B cell (primary cell): Measurements from ENCODE around the gene NCOA3. TPM values are rescaled to one million over a fixed set of nuclear protein-coding genes. Genes with fewer than 3 reads are reported as not detected.

ENCODE experiments used
- ATAC-seq: fragments of 200-7000 bp; cut with Tn5 transposase; one replicate; pipeline ENCODE4 v1.10.0; 2021; ENCODE audit warnings: low read depth, mild to moderate bottlenecking, moderate number of reproducible peaks, moderate library complexity
- CTCF ChIA-PET: fragments of 350-600 bp; sonication (Branson Sonifier 250); formaldehyde crosslinking; loops from one replicate; lab custom pipeline; 2021; ENCODE audit warnings: antibody characterized with exemption, inconsistent platforms; lab: Charles Lee
- POLR2A ChIA-PET: fragments of 350-600 bp; sonication (Branson Sonifier 250); formaldehyde crosslinking; loops from one replicate; lab custom pipeline; 2021; ENCODE audit warnings: antibody characterized with exemption; lab: Charles Lee
- DNase-seq: peaks from one replicate; pipeline ENCODE4 v3.0.0; 2013
- H2AFZ ChIP-seq: 2 replicates; pipeline ENCODE4 v1.6.1; 2012; ENCODE audit warnings: mild to moderate bottlenecking, low read depth, low read length; ENCODE audit not compliant: insufficient read depth, poor library complexity, severe bottlenecking
- H3K27ac ChIP-seq, 2 donors: 1 replicate in 1 of 2; 2 replicates in 1 of 2; pipeline ENCODE4 v1.5.1; 2012 to 2013; ENCODE audit warnings: low read length in 2 of 2, mild to moderate bottlenecking in 2 of 2, moderate library complexity in 1 of 2
- H3K27me3 ChIP-seq, 4 experiments: fragments of 200-600 bp in 1 of 4; sonication (generic) in 1 of 4; replicated peaks in 1 of 4; 1 replicate in 2 of 4; 2 replicates in 2 of 4; pipeline versions ENCODE4 v1.6.1 to v1.7.0; 2013 to 2016; ENCODE audit warnings: low read length in 3 of 4, mild to moderate bottlenecking in 2 of 4, mixed read lengths in 1 of 4, moderate library complexity in 1 of 4; ENCODE audit not compliant: insufficient read depth in 4 of 4, control insufficient read depth in 3 of 4; ENCODE audit errors: control extremely low read depth in 1 of 4
- H3K36me3 ChIP-seq, 2 experiments: replicated peaks in 1 of 2; 1 replicate in 1 of 2; 2 replicates in 1 of 2; pipeline versions ENCODE4 v1.6.1 to v1.7.1; 2013; ENCODE audit warnings: low read length in 1 of 2; ENCODE audit not compliant: insufficient read depth in 2 of 2, control insufficient read depth in 1 of 2; ENCODE audit errors: control extremely low read depth in 1 of 2, extremely low read depth in 1 of 2
- H3K4me1 ChIP-seq, 2 donors: fragments of 200-600 bp in 1 of 2; sonication (generic) in 1 of 2; 1 replicate in 1 of 2; 2 replicates in 1 of 2; pipeline versions ENCODE4 v1.5.1 to v1.6.1; 2013 to 2017; ENCODE audit warnings: low read length in 2 of 2; ENCODE audit not compliant: control insufficient read depth in 2 of 2, insufficient read depth in 2 of 2
- H3K4me2 ChIP-seq: replicated peaks from 2 replicates; pipeline ENCODE3; 2012; ENCODE audit warnings: mild to moderate bottlenecking, low read depth, low read length; ENCODE audit not compliant: poor library complexity, severe bottlenecking
- H3K4me3 ChIP-seq, 5 experiments: fragments of 200-600 bp in 1 of 5; sonication (generic) in 1 of 5; 1 replicate in 3 of 5; 2 replicates in 2 of 5; pipeline versions ENCODE4 v1.5.1 to v1.7.0; 2011 to 2016; ENCODE audit warnings: low read length in 4 of 5, mild to moderate bottlenecking in 4 of 5, low read depth in 2 of 5, control low read depth in 1 of 5, moderate library complexity in 1 of 5; ENCODE audit not compliant: insufficient read depth in 1 of 5; ENCODE audit errors: control extremely low read depth in 1 of 5, extremely low read depth in 1 of 5
- H3K79me2 ChIP-seq: fragments of 200-600 bp; sonication (generic); one replicate; pipeline ENCODE4 v1.6.0; 2016; ENCODE audit warnings: low read length; ENCODE audit not compliant: control insufficient read depth, insufficient read depth
- H3K9ac ChIP-seq: fragments of 200-600 bp; sonication (generic); 2 replicates; pipeline ENCODE4 v1.6.1; 2017; ENCODE audit warnings: mild to moderate bottlenecking, low read length, moderate library complexity
- H3K9me3 ChIP-seq, 3 donors: one replicate each; pipeline versions ENCODE4 v1.6.1 to v1.7.1; 2013; ENCODE audit warnings: low read length in 2 of 3; ENCODE audit not compliant: control insufficient read depth in 2 of 3, insufficient read depth in 1 of 3; ENCODE audit errors: control extremely low read depth in 1 of 3
- H4K20me1 ChIP-seq: 2 replicates; pipeline ENCODE4 v1.6.0; 2012; ENCODE audit warnings: mild to moderate bottlenecking, low read length; ENCODE audit not compliant: insufficient read depth, control insufficient read depth, poor library complexity, severe bottlenecking
- H3K27ac Mint-ChIP-seq: one replicate; pipeline ENCODE4 v1.8.0; 2021; ENCODE audit warnings: mixed read lengths
- H3K27me3 Mint-ChIP-seq: one replicate; pipeline ENCODE4 v1.8.0; 2021; ENCODE audit warnings: mixed read lengths
- H3K4me1 Mint-ChIP-seq: one replicate; pipeline ENCODE4 v1.8.0; 2021; ENCODE audit warnings: mixed read lengths
- H3K4me3 Mint-ChIP-seq: one replicate; pipeline ENCODE4 v1.8.0; 2021; ENCODE audit warnings: mixed read lengths
- H3K9me3 Mint-ChIP-seq: one replicate; pipeline ENCODE4 v1.8.0; 2022; ENCODE audit warnings: mixed read lengths; ENCODE audit not compliant: insufficient read depth
- CTCF ChIP-seq: fragments of 200-600 bp; IDR thresholded peaks from one replicate; pipeline ENCODE4 v1.8.0; 2022; ENCODE audit warnings: antibody characterized with exemption, mild to moderate bottlenecking
- EZH2 ChIP-seq: IDR thresholded peaks from 2 replicates; pipeline ENCODE4 v1.6.1; 2012; ENCODE audit warnings: borderline replicate concordance, low read depth, mild to moderate bottlenecking, moderate library complexity, low read length; ENCODE audit not compliant: insufficient read depth, poor library complexity, severe bottlenecking
- WGBS: methylation state at CpG from one replicate; pipeline ENCODE4 v1.1.5; 2013; ENCODE audit warnings: missing lambda C conversion rate; ENCODE audit not compliant: insufficient coverage; 5-methylcytosine and 5-hydroxymethylcytosine counted together
- intact Hi-C: fragments of 100-400 bp; cut with micrococcal nuclease; formaldehyde crosslinking; loops from one replicate; pipeline ENCODE4 v1.10.0; 2022
- polyA plus RNA-seq: library from polyadenylated mRNA; depleted of rRNA; stranded (reverse); fragments of >200 nt; gene quantifications from 2 replicates; pipeline ENCODE4 v1.2.3, GENCODE V29; 2012
- total RNA-seq, 2 donors: library from RNA; stranded (reverse); fragments of 120-200 nt in 1 of 2; gene quantifications; 1 replicate in 1 of 2; 2 replicates in 1 of 2; pipeline versions ENCODE4 v1.2.3 to v1.2.4, GENCODE V29; 2013 to 2022

NCOA3 gene
- total and polyA plus RNA-seq, 2 donors (not counting 1 experiment from before 2014, with no cell fraction given): 54.0 to 309 TPM

GRCh38 chr20:47496118-47496517 lies 5.6 kb upstream of the NCOA3 start:
- no CpG with 5 or more reads among the region's 1 CpG for WGBS

GRCh38 chr20:47498606-47499005 lies 3.1 kb upstream of the NCOA3 start:
- H3K36me3 ChIP-seq: peaks cover 0 to under 1% of the 10 kb centered on the region in 2 experiments
- intact Hi-C loops: no loop called here
- ChIA-PET POLR2A (interaction anchor here (1.6 kb wide), 1 partner anchor 16 kb away, joined by 5 read pairs; no protein-coding TSS in a partner anchor), CTCF (interaction anchor here (1.0 to 1.9 kb wide), 2 partner anchors 11 to 224 kb away, joined by 3 to 7 read pairs; no protein-coding TSS in a partner anchor)
- H3K4me1 ChIP-seq: peaks cover 15 to 19% of the 10 kb centered on the region in 2 donors
- no peak overlapping the region for H3K27ac ChIP-seq
- H2AFZ ChIP-seq: no peak overlapping the region
- Mint-ChIP-seq H3K27ac (peak overlapping the region; percentile 32), H3K9me3 (no peaks in the 10 kb centered on the region), H3K4me3 (peak overlapping the region; percentile 16), H3K27me3 (no peaks in the 10 kb centered on the region), H3K4me1 (peaks cover 44% of the 10 kb centered on the region)
- no peak overlapping the region for H3K4me3 ChIP-seq
- H3K9ac ChIP-seq: no peak overlapping the region
- 94% methylated on average over 6 of the region's 6 CpGs for WGBS
- TF ChIP-seq EZH2 (no peak), CTCF (no peak)
- no peaks in the 10 kb centered on the region for H3K9me3 ChIP-seq
- peaks cover 17% of the 10 kb centered on the region for H4K20me1 ChIP-seq
- ATAC-seq (no peak), DNase-seq (no peak)
- H3K4me2 ChIP-seq: no peak overlapping the region
- H3K79me2 ChIP-seq: peaks cover 46% of the 10 kb centered on the region
- H3K27me3 ChIP-seq: no peaks in the 10 kb centered on the region

More at GRCh38 chr20:47496118-47496517, 5.6 kb upstream of the NCOA3 start:
- ChIA-PET CTCF (no interaction called here), POLR2A (no interaction called here)
- no peaks in the 10 kb centered on the region for H3K36me3 ChIP-seq
- peaks cover 50% of the 10 kb centered on the region for H3K4me1 Mint-ChIP-seq
- intact Hi-C loops: no loop called here
- no peaks in the 10 kb centered on the region for H3K27me3 Mint-ChIP-seq
- ATAC-seq (no peak), DNase-seq (no peak)
- H4K20me1 ChIP-seq: no peaks in the 10 kb centered on the region
- no peak overlapping the region for H3K4me3 Mint-ChIP-seq
- no peak overlapping the region for H3K9ac ChIP-seq
- H3K4me1 ChIP-seq: peaks cover 19 to 23% of the 10 kb centered on the region in 2 donors
- H3K4me2 ChIP-seq: no peak overlapping the region
- no peak for TF ChIP-seq CTCF
- no peak for TF ChIP-seq EZH2
- H3K27ac ChIP-seq: no peak overlapping the region
- H3K9me3 ChIP-seq: no peaks in the 10 kb centered on the region
- H3K27ac Mint-ChIP-seq: peak overlapping the region; percentile 15
- H3K79me2 ChIP-seq: peaks cover 32% of the 10 kb centered on the region
- H3K4me3 ChIP-seq: no peak overlapping the region
- no peaks in the 10 kb centered on the region for H3K9me3 Mint-ChIP-seq
- no peaks in the 10 kb centered on the region for H3K27me3 ChIP-seq
- no peak overlapping the region for H2AFZ ChIP-seq
